ENCODE measurements around the gene AADACL4. TPM values are rescaled to one million over a fixed set of nuclear protein-coding genes. Genes with fewer than 3 reads are reported as not detected.

The AADACL4 gene
- total and polyA plus RNA-seq, 10 of the 15 experiments (the other 5 are each of a cell fraction or from before 2014, with no cell fraction given) = not detected

- ChIA-PET CTCF (interaction anchor here (0.7 to 5.1 kb wide), 13 partner anchors 10 to 459 kb away, joined by 3 to 47 read pairs (median 5); partner anchors contain the start of gene DHRS3), RAD21 (ENCODE audit: unreplicated experiment) (interaction anchor here (0.9 to 4.7 kb wide), 5 partner anchors 10 to 288 kb away, joined by 3 to 50 read pairs (median 3); partner anchors contain the start of gene DHRS3), SMC1A (ENCODE audit: uncharacterized antibody, unreplicated experiment) (interaction anchor here (0.6 to 4.6 kb wide), 5 partner anchors 15 to 255 kb away, joined by 3 to 49 read pairs (median 5); partner anchors contain the start of gene DHRS3), POLR2A (interaction anchor here (1.2 to 1.3 kb wide), 2 partner anchors 14 to 17 kb away, joined by 3 to 9 read pairs; no protein-coding TSS in a partner anchor)
- H4K20me1 ChIP-seq (ENCODE audit: control insufficient read depth, insufficient read depth) = no peaks in the 10 kb centered on the region
- DNase-seq (ENCODE audit: low read depth, low spot score) (no peak), ATAC-seq (peak; percentile 64), FAIRE-seq (no peak)
- no TSS peak for BruUV-seq (replicated peaks)
- H3K27ac ChIP-seq (ENCODE audit: control insufficient read depth, insufficient read depth) = no peak overlapping the region
- no peak overlapping the region for H3K9ac ChIP-seq (ENCODE audit: control insufficient read depth, insufficient read depth, low read length)
- no peak overlapping the region for H3K4me3 ChIP-seq
- no peaks in the 10 kb centered on the region for H3K27me3 ChIP-seq (replicated peaks in 1 of 2; ENCODE audit: control insufficient read depth in 2 of 2, insufficient read depth in 2 of 2, low read length in 1 of 2)
- no peak overlapping the region for H2AFZ ChIP-seq (ENCODE audit: control insufficient read depth, low read depth, low read length)
- H3K4me1 ChIP-seq (ENCODE audit: control insufficient read depth, insufficient read depth, low read length) = no peaks in the 10 kb centered on the region
- in situ Hi-C loops (cut with MboI) (no loop called here), intact Hi-C loops (cut with micrococcal nuclease; ENCODE audit: unreplicated experiment) (loop anchor here (5.0 kb wide), 1 partner anchor 155 kb away; no protein-coding TSS in a partner anchor)
- H3K4me2 ChIP-seq (ENCODE audit: control insufficient read depth, insufficient read depth) = no peak overlapping the region
- no peaks in the 10 kb centered on the region for H3K36me3 ChIP-seq (ENCODE audit: control insufficient read depth in 2 of 2, insufficient read depth in 2 of 2, low read length in 1 of 2)
- WGBS (ENCODE audit: insufficient coverage, insufficient replicate concordance, low lambda C conversion rate, missing lambda C conversion rate) = 33% methylated on average over 13 of the region's 13 CpGs
- no peaks in the 10 kb centered on the region; the same call in 2 of the 3 replicates for H3K9me3 ChIP-seq (replicated peaks; ENCODE audit: control insufficient read depth, insufficient read depth, low read length)
- TF ChIP-seq MXI1 (IDR thresholded peaks at IDR 0.05; ENCODE audit: low read depth, low read length) = 0 out of 2 replicates have a peak, but pooled peaks have one; percentile 44
- no peak for TF ChIP-seq GABPA (IDR thresholded peaks at IDR 0.05; ENCODE audit: low read depth)
- TF ChIP-seq SMC3 (IDR thresholded peaks at IDR 0.05; ENCODE audit: borderline replicate concordance, low read length) = no peak
- peak; percentile 10 to 14; a peak in 1 of 4 replicates for TF ChIP-seq IKZF2 (IDR thresholded peaks at IDR 0.05)
- TF ChIP-seq BHLHE40 (IDR thresholded peaks at IDR 0.05; ENCODE audit: borderline replicate concordance in 1 of 2, low read depth in 2 of 2, low read length in 1 of 2) = peak in 1 of 2 experiments; percentile 41; a peak in 1 of 4 replicates
- peak; percentile 81 for TF ChIP-seq NR2F1 (conservative IDR thresholded peaks at IDR 0.05)
- TF ChIP-seq BMI1 (IDR thresholded peaks at IDR 0.05; ENCODE audit: borderline replicate concordance) = peak; percentile 95
- TF ChIP-seq WRNIP1 (IDR thresholded peaks at IDR 0.05; ENCODE audit: borderline replicate concordance, low read depth, low read length) = no peak
- no peak for TF ChIP-seq NBN (IDR thresholded peaks at IDR 0.05)
- peak; percentile 71; the same call in 1 of the 2 replicates for TF ChIP-seq IRF4 (IDR thresholded peaks at IDR 0.05; ENCODE audit: low read depth, low read length)
- TF ChIP-seq RFX5 (IDR thresholded peaks at IDR 0.05; ENCODE audit: low read depth, low read length) = 0 out of 2 replicates have a peak, but pooled peaks have one; percentile 50
- TF ChIP-seq IKZF1 (conservative IDR thresholded peaks at IDR 0.05) = peak; percentile 63
- TF ChIP-seq NFYB (IDR thresholded peaks at IDR 0.05; ENCODE audit: insufficient read depth, low read depth, low read length) = 0 out of 2 replicates have a peak, but pooled peaks have one; percentile 21
- 0 out of 2 replicates have a peak, but pooled peaks have one; percentile 34 for TF ChIP-seq JUNB (IDR thresholded peaks at IDR 0.05)
- peak; percentile 45; the same call in 1 of the 2 replicates for TF ChIP-seq RUNX3 (IDR thresholded peaks at IDR 0.05; ENCODE audit: low read length)
- TF ChIP-seq MAX (IDR thresholded peaks at IDR 0.05; ENCODE audit: low read depth, low read length) = no peak
- peak; percentile 61 for TF ChIP-seq FOXK2 (IDR thresholded peaks at IDR 0.05)
- TF ChIP-seq USF1 (IDR thresholded peaks at IDR 0.05; ENCODE audit: borderline replicate concordance, extremely low read length, insufficient read depth, low read depth, low read length) = no peak
- 0 out of 2 replicates have a peak, but pooled peaks have one; percentile 15 for TF ChIP-seq MTA2 (IDR thresholded peaks at IDR 0.05; ENCODE audit: low read depth)
- 0 out of 2 replicates have a peak, but pooled peaks have one; percentile 49 for TF ChIP-seq DPF2 (IDR thresholded peaks at IDR 0.05)
- H3K79me2 ChIP-seq (ENCODE audit: control insufficient read depth, insufficient read depth, low read length) = no peaks in the 10 kb centered on the region
Observed at GRCh38 chr1:12601700-12602658, 41.9 kb upstream of the AADACL4 start.

Measured in GM12878 (cell line).